SU-DHL-6 (cell line): ENCODE results near the gene BMERB1.

Experiments
- H2AFZ ChIP-seq: fragments of 200-600 bp; sonication (generic); 2 replicates; pipeline ENCODE4 v1.6.1; 2014; ENCODE audit warnings: low read depth, mild to moderate bottlenecking, moderate library complexity, mixed read lengths, antibody characterized with exemption, low read length; ENCODE audit not compliant: severe bottlenecking
- H3F3A ChIP-seq: fragments of 200-600 bp; shearing (Covaris generic); 2 replicates; pipeline ENCODE4 v1.6.0; 2016; ENCODE audit warnings: antibody characterized with exemption, mild to moderate bottlenecking; ENCODE audit not compliant: insufficient read depth
- H3K27ac ChIP-seq: fragments of 200-600 bp; sonication (generic); 2 replicates; pipeline ENCODE4 v1.5.1; 2016; ENCODE audit warnings: low read depth, mild to moderate bottlenecking, low read length, moderate library complexity, mixed read lengths
- H3K27me3 ChIP-seq: fragments of 200-600 bp; sonication (generic), shearing (Covaris generic); 2 replicates; pipeline ENCODE4 v1.6.0; 2014; ENCODE audit warnings: mild to moderate bottlenecking, low read length
- H3K36me3 ChIP-seq: fragments of 200-600 bp; sonication (generic); 2 replicates; pipeline ENCODE4 v1.6.1; 2014; ENCODE audit warnings: mild to moderate bottlenecking, low read length, mixed read lengths
- H3K4me2 ChIP-seq: fragments of 300-600, 200-600 bp; shearing (Covaris generic), sonication (generic); 2 replicates; pipeline ENCODE4 v1.6.0; 2014; ENCODE audit warnings: low read length, low read depth, mild to moderate bottlenecking; ENCODE audit not compliant: poor library complexity, severe bottlenecking
- H3K4me3 ChIP-seq: fragments of 200-600 bp; sonication (generic); 2 replicates; pipeline ENCODE4 v1.5.1; 2014; ENCODE audit warnings: antibody characterized with exemption, low read length, mild to moderate bottlenecking, mixed read lengths; ENCODE audit not compliant: insufficient read depth, poor library complexity, severe bottlenecking
- H3K79me2 ChIP-seq: fragments of 200-600 bp; sonication (generic); 2 replicates; pipeline ENCODE4 v1.6.1; 2014; ENCODE audit warnings: mild to moderate bottlenecking, low read length, moderate library complexity; ENCODE audit not compliant: insufficient read depth
- H3K9ac ChIP-seq: fragments of 200-600 bp; sonication (generic); 2 replicates; pipeline ENCODE4 v1.7.0; 2014; ENCODE audit warnings: mild to moderate bottlenecking, low read length
- H3K9me2 ChIP-seq: fragments of 200-600 bp; sonication (generic); replicated peaks from 2 replicates; pipeline ENCODE4 v1.6.1; 2014; ENCODE audit warnings: low read length; ENCODE audit not compliant: insufficient read depth
- H3K9me3 ChIP-seq: fragments of 200-600 bp; sonication (generic); 2 replicates; pipeline ENCODE4 v1.6.1; 2014; ENCODE audit warnings: low read length, mixed read lengths; ENCODE audit not compliant: insufficient read depth
- H4K20me1 ChIP-seq: fragments of 200-600 bp; sonication (generic); 2 replicates; pipeline ENCODE4 v1.6.1; 2014; ENCODE audit warnings: low read depth, mild to moderate bottlenecking, antibody characterized with exemption, low read length, moderate library complexity, mixed read lengths
- CTCF ChIP-seq: fragments of 200-600 bp; sonication (generic); IDR thresholded peaks from one replicate; pipeline ENCODE4 v1.5.1; 2017; ENCODE audit warnings: antibody characterized with exemption, mild to moderate bottlenecking, low read length, moderate library complexity; ENCODE audit not compliant: insufficient read depth, poor library complexity, severe bottlenecking
- EZH2phosphoT487 ChIP-seq: fragments of 200-600 bp; sonication (generic), shearing (Covaris generic); conservative IDR thresholded peaks from 2 replicates; pipeline ENCODE4 v1.6.1; 2018; ENCODE audit warnings: mild to moderate bottlenecking, antibody characterized with exemption, low read length, moderate library complexity, mixed read lengths

The BMERB1 gene

GRCh38 chr16:15521758-15522509 is 87.5 kb downstream of the BMERB1 start:
- no peak overlapping the region for H3K4me2 ChIP-seq
- TF ChIP-seq EZH2phosphoT487 (no peak), CTCF (no peak)
- H4K20me1 ChIP-seq, result no peaks in the 10 kb centered on the region
- H3K9me3 ChIP-seq, result no peaks in the 10 kb centered on the region
- H2AFZ ChIP-seq, result no peak overlapping the region
- no peak overlapping the region for H3K27ac ChIP-seq
- no peaks in the 10 kb centered on the region for H3K27me3 ChIP-seq
- H3K9ac ChIP-seq, result no peak overlapping the region
- no peaks in the 10 kb centered on the region for H3K36me3 ChIP-seq
- no peaks in the 10 kb centered on the region for H3K79me2 ChIP-seq
- no peaks in the 10 kb centered on the region for H3F3A ChIP-seq
- H3K4me3 ChIP-seq, result no peak overlapping the region
- no peaks in the 10 kb centered on the region for H3K9me2 ChIP-seq

- no peaks in the 10 kb centered on the region for H3K9me2 ChIP-seq
- H3K4me3 ChIP-seq, result no peak overlapping the region
- peak overlapping the region; percentile 38 for H3K4me2 ChIP-seq
- peak overlapping the region; percentile 43 for H2AFZ ChIP-seq
- no peaks in the 10 kb centered on the region for H3K27me3 ChIP-seq
- no peaks in the 10 kb centered on the region for H3K36me3 ChIP-seq
- TF ChIP-seq CTCF (no peak), EZH2phosphoT487 (no peak)
- H3K27ac ChIP-seq, result no peak overlapping the region
- no peaks in the 10 kb centered on the region for H4K20me1 ChIP-seq
- no peaks in the 10 kb centered on the region for H3F3A ChIP-seq
- no peak overlapping the region for H3K9ac ChIP-seq
- no peaks in the 10 kb centered on the region for H3K9me3 ChIP-seq
- no peaks in the 10 kb centered on the region for H3K79me2 ChIP-seq
Observed at GRCh38 chr16:15523092-15523541, 88.7 kb downstream of the BMERB1 start.

- Histone ChIP-seq H2AFZ (no peak overlapping the region), H3K9me3 (no peaks in the 10 kb centered on the region), H3K79me2 (no peaks in the 10 kb centered on the region), H3K9me2 (no peaks in the 10 kb centered on the region), H3K36me3 (no peaks in the 10 kb centered on the region), H3K4me2 (no peak overlapping the region), H4K20me1 (no peaks in the 10 kb centered on the region), H3K27me3 (no peaks in the 10 kb centered on the region), H3K4me3 (no peak overlapping the region), H3K27ac (no peak overlapping the region), H3F3A (no peaks in the 10 kb centered on the region), H3K9ac (no peak overlapping the region)
- TF ChIP-seq EZH2phosphoT487, result no peak
- TF ChIP-seq CTCF, result no peak
Observed at GRCh38 chr16:15523939-15524338, 89.6 kb downstream of the BMERB1 start.
